Psoas muscle (tissue), 8 donors: ENCODE measurements around the gene TSSC4. TPM values are rescaled to one million over a fixed set of nuclear protein-coding genes. Genes with fewer than 3 reads are reported as not detected.
A peak's percentile ranks its signal among the peaks of the same experiment; 100 is the strongest.

ENCODE experiments used
- ATAC-seq, 4 donors: fragments of 200-7000 bp; cut with Tn5 transposase; one replicate each; pipeline ENCODE4 v1.9.1; 2020; ENCODE audit warnings: moderate library complexity in 3 of 4, mild to moderate bottlenecking in 2 of 4
- DNase-seq, 2 donors: peaks; one replicate each; pipeline ENCODE4 v3.0.0-alpha.2; 2020
- H3K27ac ChIP-seq: fragments of 200-600 bp; one replicate; pipeline ENCODE4 v1.8.0; 2022
- H3K27me3 ChIP-seq, 3 donors: fragments of 200-600 bp in 1 of 3; one replicate each; pipeline versions ENCODE4 v1.6.1 to v1.8.0; 2013 to 2022; ENCODE audit warnings: low read length in 2 of 3, mild to moderate bottlenecking in 2 of 3, moderate library complexity in 1 of 3; ENCODE audit not compliant: insufficient read depth in 3 of 3
- H3K36me3 ChIP-seq, 2 donors: fragments of 200-600 bp in 1 of 2; one replicate each; pipeline versions ENCODE4 v1.6.1 to v1.8.0; 2013 to 2022; ENCODE audit warnings: low read depth in 1 of 2, mild to moderate bottlenecking in 1 of 2, moderate library complexity in 1 of 2; ENCODE audit not compliant: insufficient read depth in 1 of 2
- H3K4me1 ChIP-seq: fragments of 200-600 bp; one replicate; pipeline ENCODE4 v1.8.0; 2022
- H3K4me3 ChIP-seq: fragments of 200-600 bp; one replicate; pipeline ENCODE4 v1.8.0; 2022; ENCODE audit warnings: mild to moderate bottlenecking
- H3K9me3 ChIP-seq: fragments of 200-600 bp; one replicate; pipeline ENCODE4 v1.8.0; 2022
- WGBS, 3 donors: extraction: QIAGEN DNeasy Blood & Tissue Kit; methylation state at CpG; one replicate each; pipeline versions ENCODE4 v1.1.6 to v1.1.7; 2013; 5-methylcytosine and 5-hydroxymethylcytosine counted together
- intact Hi-C, 2 donors: fragments of 100-400 bp; cut with DNase I; formaldehyde crosslinking; loops; one replicate each; pipeline versions ENCODE4 v1.11.0 to v1.14.2; 2022
- polyA plus RNA-seq, 3 donors: library from polyadenylated mRNA; stranded (reverse); fragments of 200-250 nt; gene quantifications; one replicate each; pipeline ENCODE4 v1.2.3, GENCODE V29; 2013
- total RNA-seq, 4 donors: library from RNA; stranded (reverse); fragmentation: NEBNext Ultra II Directional in 2 of 4; extraction: Animal tissue kit (Norgen Biotek cat#: 25700) in 2 of 4; gene quantifications; one replicate each; pipeline versions ENCODE4 v1.2.1 to v1.2.4, GENCODE V29; 2021 to 2023
- TF ChIP-seq, protein P1 (sequence below): fragments of 200-600 bp; IDR thresholded peaks from one replicate; pipeline ENCODE4 v1.8.0; 2022; ENCODE audit warnings: antibody characterized with exemption
- donor health status: healthy with polysubstance abuse.
- donor health status: DM: no; HTN: no; CAD: no; lungs with moderate emphysema.
- donor health status: Bipolar disorder and iron deficiency.
- donor health status: healthy.
- donor health status: DM: yes; HTN: yes; CAD: no.
- donor health status: DM: no; HTN: no; CAD: no.
- donor health status: DM: no; HTN: no; CAD: no.
- donor health status: DM: yes; HTN: yes; CAD: no.

TSSC4 gene
- total and polyA plus RNA-seq, 7 donors = 43.4 to 114 (median 65.5) TPM

DNA sequence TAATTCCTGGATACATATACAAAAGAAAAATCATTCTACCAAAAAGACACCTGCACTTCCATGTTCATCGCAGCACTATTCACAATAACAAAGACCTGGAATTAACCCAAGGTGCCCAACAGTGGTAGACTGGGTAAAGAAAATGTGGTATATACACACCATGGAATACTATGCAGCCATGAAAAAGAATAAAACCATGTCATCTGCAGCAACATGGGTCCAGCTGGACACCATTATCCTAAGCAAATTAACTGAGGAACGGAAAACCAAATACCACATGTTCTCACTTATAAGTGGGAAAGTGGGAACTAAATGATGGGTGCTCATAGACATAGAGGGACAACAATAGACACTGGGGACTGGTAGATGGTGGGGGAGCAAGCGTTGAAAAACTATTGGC lies 39.3 kb downstream of the TSSC4 start:
- WGBS, 3 donors = 85 to 88% (median 86%) methylated on average over 3 of the region's 3 CpGs
- DNase-seq = no peak
- no peak for ATAC-seq
- H3K27ac ChIP-seq = no peak overlapping the region
- TF ChIP-seq, protein P1, sequence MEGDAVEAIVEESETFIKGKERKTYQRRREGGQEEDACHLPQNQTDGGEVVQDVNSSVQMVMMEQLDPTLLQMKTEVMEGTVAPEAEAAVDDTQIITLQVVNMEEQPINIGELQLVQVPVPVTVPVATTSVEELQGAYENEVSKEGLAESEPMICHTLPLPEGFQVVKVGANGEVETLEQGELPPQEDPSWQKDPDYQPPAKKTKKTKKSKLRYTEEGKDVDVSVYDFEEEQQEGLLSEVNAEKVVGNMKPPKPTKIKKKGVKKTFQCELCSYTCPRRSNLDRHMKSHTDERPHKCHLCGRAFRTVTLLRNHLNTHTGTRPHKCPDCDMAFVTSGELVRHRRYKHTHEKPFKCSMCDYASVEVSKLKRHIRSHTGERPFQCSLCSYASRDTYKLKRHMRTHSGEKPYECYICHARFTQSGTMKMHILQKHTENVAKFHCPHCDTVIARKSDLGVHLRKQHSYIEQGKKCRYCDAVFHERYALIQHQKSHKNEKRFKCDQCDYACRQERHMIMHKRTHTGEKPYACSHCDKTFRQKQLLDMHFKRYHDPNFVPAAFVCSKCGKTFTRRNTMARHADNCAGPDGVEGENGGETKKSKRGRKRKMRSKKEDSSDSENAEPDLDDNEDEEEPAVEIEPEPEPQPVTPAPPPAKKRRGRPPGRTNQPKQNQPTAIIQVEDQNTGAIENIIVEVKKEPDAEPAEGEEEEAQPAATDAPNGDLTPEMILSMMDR = no peak
- peaks cover 0 to 36% (median 16%) of the 10 kb centered on the region in 3 donors for H3K27me3 ChIP-seq
- no peaks in the 10 kb centered on the region for H3K4me1 ChIP-seq
- no peaks in the 10 kb centered on the region for H3K36me3 ChIP-seq
- intact Hi-C loops = no loop called here
- no peaks in the 10 kb centered on the region for H3K9me3 ChIP-seq
- no peak overlapping the region for H3K4me3 ChIP-seq

DNA sequence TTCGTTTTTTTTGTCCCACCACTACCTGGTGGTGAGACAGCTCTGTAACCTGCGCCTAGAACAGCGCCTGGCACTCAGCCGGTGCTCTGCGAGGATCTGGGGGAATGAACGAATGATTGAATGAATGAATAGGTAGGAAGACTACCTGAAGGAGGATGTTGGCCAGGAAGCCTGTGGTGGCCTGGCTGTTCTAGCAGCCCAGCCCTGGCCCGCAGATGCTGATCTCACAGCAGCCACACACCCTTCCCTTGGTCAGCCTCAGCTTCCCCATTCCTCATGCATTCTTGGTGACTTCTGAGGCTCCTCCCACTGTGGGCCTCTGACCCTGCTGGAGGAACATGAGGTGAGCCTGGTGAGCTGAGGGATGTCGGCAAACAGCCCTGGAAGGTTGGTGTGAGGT lies 40.1 kb downstream of the TSSC4 start:
- H3K4me3 ChIP-seq = no peak overlapping the region
- ATAC-seq (no peak), DNase-seq (peak; percentile 14 to 16)
- no peak overlapping the region for H3K27ac ChIP-seq
- intact Hi-C loops = no loop called here
- peaks cover 0 to 44% (median 15%) of the 10 kb centered on the region in 3 donors for H3K27me3 ChIP-seq
- no peaks in the 10 kb centered on the region for H3K9me3 ChIP-seq
- H3K4me1 ChIP-seq = no peaks in the 10 kb centered on the region
- 75 to 78% (median 76%) methylated on average over 8 of the region's 8 CpGs for WGBS, 3 donors
- TF ChIP-seq, protein P1 = no peak
- no peaks in the 10 kb centered on the region for H3K36me3 ChIP-seq

DNA sequence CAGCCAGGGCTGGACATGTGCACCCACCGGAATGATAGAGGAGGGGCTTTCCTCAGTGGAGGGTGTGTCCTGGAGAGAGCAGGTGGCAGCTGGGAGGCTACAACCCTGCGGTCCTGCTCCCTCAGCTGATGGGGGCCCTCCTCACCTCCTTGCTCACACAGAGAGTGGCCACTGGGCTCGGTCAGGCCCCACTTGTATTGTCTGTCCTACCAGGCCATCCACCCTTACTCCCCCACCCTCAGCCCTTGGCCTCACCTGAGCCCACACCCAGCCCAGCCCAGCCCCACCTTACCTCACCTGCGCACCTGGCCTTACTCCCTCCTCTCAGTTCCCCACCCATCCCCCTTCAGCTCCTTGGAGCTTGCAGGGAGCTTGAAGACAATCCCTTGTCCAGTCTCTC lies 40.6 kb downstream of the TSSC4 start:
- Histone ChIP-seq H3K4me1 (no peaks in the 10 kb centered on the region), H3K36me3 (no peaks in the 10 kb centered on the region), H3K9me3 (no peaks in the 10 kb centered on the region), H3K4me3 (no peak overlapping the region), H3K27me3 (peaks cover 0 to 47% (median 15%) of the 10 kb centered on the region in 3 donors), H3K27ac (no peak overlapping the region)
- peak in 1 of 2 donors; percentile 48 for DNase-seq
- TF ChIP-seq, protein P1 = no peak
- no peak for ATAC-seq
- intact Hi-C loops = no loop called here
- 47 to 61% (median 53%) methylated on average over 3 to 4 of the region's 4 CpGs for WGBS, 3 donors

DNA sequence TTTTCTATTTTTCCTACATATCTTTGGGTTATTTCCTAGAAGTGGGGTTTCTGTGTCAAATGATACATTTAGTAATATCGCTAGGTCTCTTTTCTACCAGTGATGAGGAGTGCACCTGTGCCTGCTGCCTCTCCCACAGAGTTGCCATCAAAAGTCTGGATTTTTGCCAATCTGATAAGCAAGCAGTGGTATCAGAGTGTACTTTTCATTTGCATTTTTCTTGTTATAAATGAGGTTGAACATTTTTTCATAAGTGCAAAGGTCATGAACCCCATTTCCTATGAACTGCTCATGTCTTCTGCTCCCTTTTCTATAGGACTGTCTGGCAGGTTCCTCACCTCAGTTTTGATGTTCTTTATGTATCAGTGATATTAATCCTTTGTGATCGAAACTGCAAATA lies 42.0 kb downstream of the TSSC4 start:
- Histone ChIP-seq H3K9me3 (no peaks in the 10 kb centered on the region), H3K4me3 (no peak overlapping the region), H3K27ac (no peak overlapping the region), H3K4me1 (no peaks in the 10 kb centered on the region), H3K36me3 (no peaks in the 10 kb centered on the region), H3K27me3 (peaks cover 0 to 48% (median 18%) of the 10 kb centered on the region in 3 donors)
- TF ChIP-seq, protein P1 = no peak
- intact Hi-C loops = no loop called here
- 90 to 95% (median 93%) methylated on average over 2 of the region's 2 CpGs for WGBS, 3 donors
- DNase-seq = no peak
- no peak for ATAC-seq

DNA sequence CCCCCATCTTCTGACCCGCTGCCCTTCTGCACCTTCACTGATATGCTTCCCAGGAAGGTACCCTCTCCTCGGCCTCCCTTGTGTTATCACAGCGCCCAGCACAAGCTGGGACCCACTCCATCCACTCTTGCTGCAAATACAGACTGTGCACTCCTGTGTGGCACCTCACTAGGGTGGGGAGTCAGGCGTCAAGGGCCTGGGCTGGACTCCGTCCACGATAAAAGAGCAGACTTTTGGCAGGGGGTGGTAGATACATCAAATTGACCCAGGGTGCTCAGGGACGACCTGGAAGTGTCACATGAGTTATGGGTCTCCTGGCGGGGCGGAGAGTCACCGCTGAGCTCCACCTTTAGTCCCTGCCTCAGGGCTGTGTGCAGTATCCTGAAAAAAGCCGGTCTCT lies 42.9 kb downstream of the TSSC4 start:
- Histone ChIP-seq H3K27me3 (peaks cover 0 to 55% (median 17%) of the 10 kb centered on the region in 3 donors), H3K36me3 (no peaks in the 10 kb centered on the region), H3K9me3 (no peaks in the 10 kb centered on the region), H3K4me3 (no peak overlapping the region), H3K27ac (no peak overlapping the region), H3K4me1 (no peaks in the 10 kb centered on the region)
- TF ChIP-seq, protein P1 = no peak
- ATAC-seq = no peak
- WGBS, 3 donors = 41 to 59% (median 46%) methylated on average over 11 of the region's 11 CpGs
- intact Hi-C loops = no loop called here
- peak; percentile 2 to 10 for DNase-seq
